ENCODE measurements around the gene PRM2.

The PRM2 gene, protein sequence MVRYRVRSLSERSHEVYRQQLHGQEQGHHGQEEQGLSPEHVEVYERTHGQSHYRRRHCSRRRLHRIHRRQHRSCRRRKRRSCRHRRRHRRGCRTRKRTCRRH

GRCh38 chr16:11276143-11276895 is at the start of gene PRM2:
TSS of gene PRM2 (minus strand) at chr16:11276480. CDS start at chr16:11276370, 110 bp downstream.
- no peak for DNase-seq

GRCh38 chr16:11325404-11326083 is 49.3 kb upstream of the PRM2 start:
- no peak for DNase-seq

GRCh38 chr16:11323551-11324336 is 47.5 kb upstream of the PRM2 start:
- DNase-seq: no peak

GRCh38 chr16:11322823-11323222 is 46.5 kb upstream of the PRM2 start:
- DNase-seq: no peak

GRCh38 chr16:11321662-11322061 is 45.4 kb upstream of the PRM2 start:
- DNase-seq: no peak

- DNase-seq: no peak
Measured at GRCh38 chr16:11320170-11320569, 43.9 kb upstream of the PRM2 start.

- DNase-seq: peak; percentile 80
Measured at GRCh38 chr16:11319529-11320146, 43.4 kb upstream of the PRM2 start.

DNA sequence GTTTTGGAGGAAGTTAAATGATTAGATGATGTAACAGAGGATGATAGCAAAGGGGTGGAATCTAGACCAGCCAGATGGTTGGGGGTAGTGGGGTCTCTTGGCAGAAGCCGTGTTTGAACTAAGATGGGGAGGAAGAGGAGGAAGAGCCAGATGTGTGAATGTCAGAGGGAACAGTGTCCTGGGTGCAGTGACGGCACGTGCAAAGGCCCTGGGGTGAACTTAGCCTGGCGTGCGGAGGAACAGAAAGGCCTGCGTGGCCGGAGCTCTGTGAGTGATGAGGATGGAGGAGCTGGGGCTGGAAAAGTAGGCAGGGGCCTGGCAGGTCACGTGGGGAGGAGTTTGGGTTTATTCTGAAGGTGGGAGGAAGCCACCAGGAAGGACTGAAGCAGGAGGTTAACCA is 42.5 kb upstream of the PRM2 start:
- no peak for DNase-seq

DNA sequence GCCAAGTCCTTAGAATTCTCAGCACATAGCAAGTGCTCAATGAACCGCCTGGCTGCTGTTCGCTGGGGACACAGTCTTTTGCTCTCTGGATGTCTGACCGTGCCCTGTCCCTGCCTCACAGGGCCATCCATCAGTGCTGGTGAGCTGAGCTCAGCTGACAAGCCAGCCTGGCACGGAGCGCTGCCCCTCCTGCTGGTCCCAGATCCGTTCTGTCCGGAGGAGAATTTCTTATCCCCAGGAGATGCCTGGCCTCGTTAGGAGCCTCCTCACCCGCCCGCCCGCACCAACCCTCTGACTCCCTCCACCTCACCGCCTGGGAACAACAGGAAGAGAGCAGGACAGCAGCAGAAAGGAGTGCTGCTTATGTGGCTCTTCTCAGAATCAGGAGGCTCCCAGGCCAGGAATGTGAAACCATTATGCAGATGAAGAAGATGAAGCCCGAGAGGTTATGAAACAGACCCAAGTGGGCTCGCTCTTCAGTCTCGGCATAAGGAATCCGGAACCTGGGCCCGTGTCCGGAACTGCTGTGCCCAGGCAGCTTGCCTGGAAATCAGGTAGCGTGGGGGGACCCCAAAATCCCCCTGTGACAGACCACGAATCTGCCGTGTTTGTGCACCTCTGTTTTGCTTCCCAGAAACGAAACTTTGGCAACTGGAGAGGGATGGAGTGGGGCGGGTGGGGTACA is 40.2 kb upstream of the PRM2 start:
- no peak for DNase-seq

- DNase-seq: no peak
Measured at GRCh38 chr16:11315510-11315909, 39.2 kb upstream of the PRM2 start.

DNA sequence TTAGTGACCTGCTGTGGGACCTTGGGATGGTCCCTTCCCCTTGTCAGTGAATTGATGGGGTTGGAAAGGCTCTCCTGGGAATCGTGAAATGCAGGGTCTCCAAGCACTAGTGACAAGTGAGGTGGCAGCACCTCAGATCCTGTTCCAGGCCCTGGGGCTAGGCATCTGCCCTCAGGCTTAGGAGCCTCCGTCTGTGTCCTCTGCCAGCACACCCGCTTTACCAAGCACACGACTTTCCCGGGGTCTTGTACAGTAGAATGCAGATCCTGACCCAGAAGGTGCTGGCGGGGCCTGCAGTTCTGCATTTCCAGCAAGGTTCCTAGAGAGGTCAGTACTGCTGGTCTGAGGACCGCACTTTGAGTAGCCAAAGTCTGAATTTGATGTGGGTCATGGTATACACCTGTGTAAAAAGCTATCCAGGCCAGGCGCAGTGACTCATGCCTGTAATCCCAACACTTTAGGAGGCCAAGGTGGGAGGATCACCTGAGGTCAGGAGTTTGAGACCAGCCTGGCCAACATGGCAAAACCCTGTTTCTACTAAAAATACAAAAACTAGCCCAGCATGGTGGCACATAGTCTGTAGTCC is 38.1 kb upstream of the PRM2 start:
- no peak for DNase-seq

DNA sequence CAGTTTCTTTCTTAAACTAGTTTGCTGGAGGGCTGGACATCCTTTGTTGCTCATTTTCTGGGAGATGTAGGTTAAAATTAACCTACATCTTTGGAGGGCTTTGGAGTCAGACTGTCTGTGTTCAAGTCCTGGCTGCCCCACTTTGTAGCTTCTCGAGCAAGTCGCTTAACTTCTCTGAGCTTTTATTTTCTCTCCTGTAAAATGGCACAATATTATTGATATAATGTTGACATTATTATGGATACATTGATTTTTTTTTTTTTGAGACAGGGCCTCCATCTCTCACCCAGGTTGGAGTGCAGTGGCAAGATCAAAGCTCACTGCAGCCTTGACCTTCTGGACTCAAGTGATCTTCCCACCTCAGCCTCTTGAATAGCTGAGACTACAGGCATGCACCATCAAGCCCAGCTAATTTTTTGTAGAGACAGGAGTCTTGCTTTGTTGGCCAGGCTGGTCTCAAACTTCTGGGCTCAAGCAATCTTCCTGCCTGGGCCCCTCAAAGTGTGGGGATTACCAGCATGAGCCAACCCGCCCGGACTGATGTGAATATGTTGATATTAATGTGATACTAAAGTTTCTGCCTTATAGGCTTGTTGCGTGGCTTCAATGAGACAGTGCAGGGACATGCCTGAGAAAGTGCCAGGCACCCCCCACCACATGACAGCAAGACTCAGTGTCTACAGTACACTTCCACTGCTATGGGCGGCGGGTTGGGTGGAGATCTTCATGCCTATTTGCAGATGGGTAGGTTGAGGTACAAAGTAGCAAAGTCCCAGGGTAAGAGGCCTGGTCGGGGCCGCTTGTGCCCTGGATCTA is 37.4 kb upstream of the PRM2 start:
- no peak for DNase-seq

- peak; percentile 30 for DNase-seq
Measured at GRCh38 chr16:11312718-11313492, 36.6 kb upstream of the PRM2 start.

DNA sequence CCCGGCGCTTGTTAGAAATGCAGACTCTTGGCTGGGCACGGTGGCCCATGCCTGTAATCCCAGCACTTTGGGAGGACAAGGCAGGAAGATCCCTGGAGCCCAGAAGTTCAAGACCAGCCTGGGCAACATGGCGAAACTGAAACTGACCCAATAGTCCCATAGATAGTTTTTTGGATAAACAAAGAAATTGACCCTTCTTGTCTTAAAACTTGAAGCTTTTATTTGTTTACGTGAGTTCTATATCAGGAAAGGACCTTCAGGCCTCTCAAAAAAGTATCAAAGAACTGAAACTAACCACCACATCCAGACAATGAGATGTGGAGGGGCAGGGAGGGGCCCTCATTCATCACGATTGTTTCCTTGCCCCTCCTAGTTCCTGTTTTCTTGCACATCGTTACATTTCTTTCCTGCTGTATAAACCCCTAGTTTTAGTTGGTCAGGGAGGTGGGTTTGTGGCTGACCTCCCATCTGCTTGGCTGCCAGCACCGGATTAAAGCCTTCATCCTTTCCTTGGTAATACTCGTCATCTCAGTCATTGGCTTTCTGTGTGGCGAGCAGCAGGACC is 34.8 kb upstream of the PRM2 start:
- peak; percentile 69 for DNase-seq

- no peak for DNase-seq
Measured at GRCh38 chr16:11310634-11310977, 34.3 kb upstream of the PRM2 start.

GRCh38 chr16:11309895-11310633 is 33.8 kb upstream of the PRM2 start:
- DNase-seq: no peak

DNA sequence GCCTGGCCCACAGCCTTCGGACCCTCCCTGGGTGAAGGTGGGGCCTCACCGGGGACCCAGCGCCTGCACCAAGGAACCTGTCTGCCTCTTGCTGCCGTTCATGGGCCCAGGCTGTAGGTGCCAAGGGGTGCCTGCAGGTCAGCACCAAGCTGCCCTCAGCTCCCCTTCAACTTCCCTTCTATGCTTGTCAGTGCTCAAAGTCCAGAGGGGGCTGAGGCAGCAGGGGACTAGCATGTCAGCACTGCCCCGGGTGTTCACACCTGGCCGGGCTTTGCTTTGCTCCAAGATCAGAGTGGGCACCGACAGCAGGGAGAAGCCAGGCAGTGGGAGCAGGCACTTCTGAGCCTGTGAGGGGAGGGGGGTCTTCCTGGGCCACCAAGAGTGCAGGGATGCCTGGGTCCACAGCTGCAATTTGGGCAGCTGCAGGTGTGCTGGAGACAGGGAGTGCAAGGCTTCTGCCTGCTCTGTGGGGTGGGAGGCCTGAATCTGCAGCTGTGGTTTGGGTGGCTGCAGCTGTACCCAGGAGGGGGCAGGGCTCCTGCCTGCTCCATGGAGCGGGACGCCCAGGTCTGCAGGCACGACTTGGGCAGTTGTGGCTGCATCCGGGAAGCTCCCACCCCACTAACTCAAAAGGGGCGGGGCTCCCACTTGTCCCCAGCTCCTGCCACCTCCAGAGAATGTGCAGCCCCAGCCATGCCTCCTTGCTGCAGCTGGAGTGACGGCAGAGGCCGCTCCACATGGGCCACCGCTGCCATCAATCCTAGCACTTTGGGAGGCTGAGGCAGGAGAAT is 32.4 kb upstream of the PRM2 start:
- DNase-seq: peak; percentile 18

Data from hematopoietic multipotent progenitor cell treated with erythropoietin and hydrocortisone succinate and interleukin-3 and kit ligand, for 6 days (in vitro differentiated cells).